H1 (cell line): ENCODE results near the gene THOC6. TPM values are rescaled to one million over a fixed set of nuclear protein-coding genes. Genes with fewer than 3 reads are reported as not detected.

Experiments
- ASH2L ChIP-seq: fragments of 200-600, 300-600 bp; sonication (generic); IDR thresholded peaks from one replicate; pipeline ENCODE4 v1.7.1; 2017; ENCODE audit warnings: low read length
- ATF2 ChIP-seq: IDR thresholded peaks from 2 replicates; pipeline ENCODE4 v1.6.1; 2012; ENCODE audit warnings: low read length, inconsistent platforms
- ATF3 ChIP-seq: IDR thresholded peaks from 2 replicates; pipeline ENCODE4 v1.6.1; 2011; ENCODE audit warnings: low read depth, mild to moderate bottlenecking, low read length; ENCODE audit not compliant: insufficient read depth
- CTBP2 ChIP-seq: IDR thresholded peaks from 2 replicates; pipeline ENCODE4 v1.7.0; 2011; ENCODE audit warnings: borderline replicate concordance, mild to moderate bottlenecking, moderate library complexity, mixed read lengths, low read length; ENCODE audit not compliant: insufficient read depth, insufficient read length
- EP300 ChIP-seq, 2 experiments: IDR thresholded peaks; 1 replicate in 1 of 2; 2 replicates in 1 of 2; pipeline ENCODE4 v1.6.1; 2011 to 2012; ENCODE audit warnings: low read depth in 2 of 2, low read length in 2 of 2, mild to moderate bottlenecking in 2 of 2, borderline replicate concordance in 1 of 2, inconsistent platforms in 1 of 2, moderate library complexity in 1 of 2
- KDM1A ChIP-seq: fragments of 200-600, 300-600 bp; sonication (generic); IDR thresholded peaks from 2 replicates; pipeline ENCODE4 v1.7.1; 2016; ENCODE audit warnings: mild to moderate bottlenecking, low read length, borderline replicate concordance
- SAP30 ChIP-seq: fragments of 300-600 bp; sonication (generic); IDR thresholded peaks from 2 replicates; pipeline ENCODE4 v1.7.1; 2012; ENCODE audit warnings: low read length, moderate library complexity, mild to moderate bottlenecking, inconsistent platforms; ENCODE audit not compliant: insufficient read depth, insufficient replicate concordance
- SP4 ChIP-seq: IDR thresholded peaks from 2 replicates; pipeline ENCODE4 v1.6.1; 2012; ENCODE audit warnings: low read length, inconsistent platforms
- TAF7 ChIP-seq: optimal IDR thresholded peaks from 2 replicates; pipeline ENCODE3; 2011; ENCODE audit warnings: low read depth, mild to moderate bottlenecking, inconsistent platforms, low read length, moderate library complexity, borderline replicate concordance
- TBP ChIP-seq: IDR thresholded peaks from 2 replicates; pipeline ENCODE4 v1.6.1; 2011; ENCODE audit warnings: low read depth, low read length, improper control_type of control experiment
- polyA plus RNA-seq, 7 experiments: library from polyadenylated mRNA; depleted of rRNA in 3 of 7; stranded (reverse) in 5 of 7; unstranded in 2 of 7; fragments of >200 nt in 5 of 7; fragments of 200-250 nt in 2 of 7; gene quantifications; 1 replicate in 5 of 7; 2 replicates in 1 of 7; 4 replicates in 1 of 7; pipeline versions ENCODE4 v1.2.1 to v1.2.3, GENCODE V29; 2011 to 2013; ENCODE audit warnings: missing spikeins in 2 of 7, mixed read lengths in 2 of 7
- total RNA-seq: library from RNA; stranded (reverse); fragmentation: NEBNext Ultra II Directional; extraction: Animal tissue kit (Norgen Biotek cat#: 25700); gene quantifications from 2 replicates; pipeline ENCODE4 v1.2.1, GENCODE V29; 2021

The THOC6 gene
- total and polyA plus RNA-seq, 2 of the 8 experiments (the other 6 are each of a cell fraction or from before 2014, with no cell fraction given), result 78.5 to 111 TPM

DNA sequence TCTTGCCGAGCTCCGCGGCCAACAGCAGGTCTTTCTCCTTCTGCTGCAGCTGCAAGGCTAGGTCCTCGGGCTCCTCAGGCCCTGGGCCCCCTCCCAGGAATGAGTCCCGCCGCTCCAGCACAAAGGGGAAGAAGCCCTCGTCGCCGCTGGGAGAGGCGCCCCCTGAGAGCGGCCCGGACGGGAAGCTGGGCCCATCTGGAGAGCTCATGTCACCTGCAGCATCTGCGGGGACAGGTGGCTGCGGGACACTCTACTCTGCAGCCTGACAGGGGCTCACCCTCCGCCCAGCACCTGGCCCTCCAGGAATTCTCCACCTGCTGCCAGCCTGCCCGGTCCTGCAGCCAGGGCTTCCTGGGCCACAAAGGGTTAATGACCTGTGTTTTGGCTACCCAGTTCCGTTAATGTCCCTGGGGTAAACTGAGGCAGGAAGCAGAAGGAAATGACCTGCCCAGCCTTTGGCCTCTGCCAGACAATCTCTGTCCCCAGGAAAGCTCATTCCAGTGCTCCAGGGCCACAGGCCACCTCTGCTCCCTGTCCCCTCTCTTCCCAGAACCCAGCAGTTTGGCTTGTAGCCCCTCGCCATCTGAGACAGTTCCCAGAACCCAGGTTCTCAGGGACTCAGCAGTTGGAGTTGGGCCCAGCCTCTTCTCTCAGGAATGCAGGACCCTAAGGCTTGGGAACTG is 11.6 kb downstream of the THOC6 start (continued):
- no peak for TF ChIP-seq ASH2L
- no peak for TF ChIP-seq SP4
- TF ChIP-seq EP300 (IDR thresholded peaks at IDR 0.05; ENCODE audit: borderline replicate concordance in 1 of 2, low read depth in 2 of 2, low read length in 2 of 2), result no peak
- no peak for TF ChIP-seq ATF3
- TF ChIP-seq TAF7, result no peak
- no peak for TF ChIP-seq SAP30
- no peak for TF ChIP-seq TBP
- no peak for TF ChIP-seq ATF2
- TF ChIP-seq CTBP2, result no peak
- no peak for TF ChIP-seq KDM1A
- TF ChIP-seq, all 59 proteins: peak for 0
